Neural crest cell (in vitro differentiated cells): Measurements from ENCODE around the gene NPEPPS. TPM values are rescaled to one million over a fixed set of nuclear protein-coding genes. Genes with fewer than 3 reads are reported as not detected.

ENCODE experiments used
- DNase-seq: peaks from one replicate; pipeline ENCODE4 v3.0.0; 2021; ENCODE audit warnings: low read depth, mixed read lengths, low spot score
- H3K27ac Mint-ChIP-seq: one replicate; pipeline ENCODE4 v1.8.0; 2021; ENCODE audit warnings: mild to moderate bottlenecking, mixed read lengths; ENCODE audit not compliant: unreplicated experiment
- H3K27me3 Mint-ChIP-seq: 2 replicates; pipeline ENCODE4 v1.8.0; 2021; ENCODE audit warnings: low read depth, mild to moderate bottlenecking, mixed read lengths
- H3K36me3 Mint-ChIP-seq: 2 replicates; pipeline ENCODE4 v1.8.0; 2021; ENCODE audit warnings: low read depth, mild to moderate bottlenecking, mixed read lengths
- H3K4me1 Mint-ChIP-seq: 2 replicates; pipeline ENCODE4 v1.8.0; 2021; ENCODE audit warnings: mixed read lengths
- H3K4me3 Mint-ChIP-seq: one replicate; pipeline ENCODE4 v1.8.0; 2021; ENCODE audit warnings: mild to moderate bottlenecking, mixed read lengths
- H3K9me3 Mint-ChIP-seq: 2 replicates; pipeline ENCODE4 v1.8.0; 2021; ENCODE audit warnings: mixed read lengths
- total RNA-seq: library from RNA; stranded (reverse); gene quantifications from 2 replicates; pipeline ENCODE4 v1.2.1, GENCODE V29; 2021
- TF ChIP-seq, protein P1 (sequence below): fragments of 200-600 bp; sonication (generic); conservative IDR thresholded peaks from 2 replicates; pipeline ENCODE4 v1.5.0; 2021; ENCODE audit warnings: antibody characterized with exemption, mild to moderate bottlenecking

Gene NPEPPS
- total RNA-seq, 1 donor from 2014 or later, result 136 TPM

DNA sequence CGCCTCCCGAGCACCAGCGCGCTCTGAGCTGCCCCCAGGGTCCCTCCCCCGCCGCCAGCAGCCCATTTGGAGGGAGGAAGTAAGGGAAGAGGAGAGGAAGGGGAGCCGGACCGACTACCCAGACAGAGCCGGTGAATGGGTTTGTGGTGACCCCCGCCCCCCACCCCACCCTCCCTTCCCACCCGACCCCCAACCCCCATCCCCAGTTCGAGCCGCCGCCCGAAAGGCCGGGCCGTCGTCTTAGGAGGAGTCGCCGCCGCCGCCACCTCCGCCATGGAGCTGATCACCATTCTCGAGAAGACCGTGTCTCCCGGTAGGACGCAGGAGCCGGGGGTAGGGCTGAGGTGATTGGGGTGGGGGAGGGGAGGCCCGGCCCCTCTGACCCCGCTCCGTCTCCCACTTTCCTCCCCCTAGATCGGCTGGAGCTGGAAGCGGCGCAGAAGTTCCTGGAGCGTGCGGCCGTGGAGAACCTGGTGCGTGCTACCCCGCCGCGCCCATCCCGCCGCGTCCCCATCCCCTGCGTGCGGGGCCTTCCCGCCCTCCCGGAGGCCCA, 119.1 kb downstream of the NPEPPS start:
- H3K36me3 Mint-ChIP-seq, result peaks cover 11% of the 10 kb centered on the region
- peaks cover 4% of the 10 kb centered on the region for H3K27me3 Mint-ChIP-seq
- H3K4me1 Mint-ChIP-seq, result peaks cover 55% of the 10 kb centered on the region
- peak overlapping the region; percentile 98 for H3K4me3 Mint-ChIP-seq
- TF ChIP-seq, protein P1, sequence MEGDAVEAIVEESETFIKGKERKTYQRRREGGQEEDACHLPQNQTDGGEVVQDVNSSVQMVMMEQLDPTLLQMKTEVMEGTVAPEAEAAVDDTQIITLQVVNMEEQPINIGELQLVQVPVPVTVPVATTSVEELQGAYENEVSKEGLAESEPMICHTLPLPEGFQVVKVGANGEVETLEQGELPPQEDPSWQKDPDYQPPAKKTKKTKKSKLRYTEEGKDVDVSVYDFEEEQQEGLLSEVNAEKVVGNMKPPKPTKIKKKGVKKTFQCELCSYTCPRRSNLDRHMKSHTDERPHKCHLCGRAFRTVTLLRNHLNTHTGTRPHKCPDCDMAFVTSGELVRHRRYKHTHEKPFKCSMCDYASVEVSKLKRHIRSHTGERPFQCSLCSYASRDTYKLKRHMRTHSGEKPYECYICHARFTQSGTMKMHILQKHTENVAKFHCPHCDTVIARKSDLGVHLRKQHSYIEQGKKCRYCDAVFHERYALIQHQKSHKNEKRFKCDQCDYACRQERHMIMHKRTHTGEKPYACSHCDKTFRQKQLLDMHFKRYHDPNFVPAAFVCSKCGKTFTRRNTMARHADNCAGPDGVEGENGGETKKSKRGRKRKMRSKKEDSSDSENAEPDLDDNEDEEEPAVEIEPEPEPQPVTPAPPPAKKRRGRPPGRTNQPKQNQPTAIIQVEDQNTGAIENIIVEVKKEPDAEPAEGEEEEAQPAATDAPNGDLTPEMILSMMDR, result no peak
- no peak for DNase-seq
- no peaks in the 10 kb centered on the region for H3K9me3 Mint-ChIP-seq
- peak overlapping the region; percentile 95 for H3K27ac Mint-ChIP-seq

DNA sequence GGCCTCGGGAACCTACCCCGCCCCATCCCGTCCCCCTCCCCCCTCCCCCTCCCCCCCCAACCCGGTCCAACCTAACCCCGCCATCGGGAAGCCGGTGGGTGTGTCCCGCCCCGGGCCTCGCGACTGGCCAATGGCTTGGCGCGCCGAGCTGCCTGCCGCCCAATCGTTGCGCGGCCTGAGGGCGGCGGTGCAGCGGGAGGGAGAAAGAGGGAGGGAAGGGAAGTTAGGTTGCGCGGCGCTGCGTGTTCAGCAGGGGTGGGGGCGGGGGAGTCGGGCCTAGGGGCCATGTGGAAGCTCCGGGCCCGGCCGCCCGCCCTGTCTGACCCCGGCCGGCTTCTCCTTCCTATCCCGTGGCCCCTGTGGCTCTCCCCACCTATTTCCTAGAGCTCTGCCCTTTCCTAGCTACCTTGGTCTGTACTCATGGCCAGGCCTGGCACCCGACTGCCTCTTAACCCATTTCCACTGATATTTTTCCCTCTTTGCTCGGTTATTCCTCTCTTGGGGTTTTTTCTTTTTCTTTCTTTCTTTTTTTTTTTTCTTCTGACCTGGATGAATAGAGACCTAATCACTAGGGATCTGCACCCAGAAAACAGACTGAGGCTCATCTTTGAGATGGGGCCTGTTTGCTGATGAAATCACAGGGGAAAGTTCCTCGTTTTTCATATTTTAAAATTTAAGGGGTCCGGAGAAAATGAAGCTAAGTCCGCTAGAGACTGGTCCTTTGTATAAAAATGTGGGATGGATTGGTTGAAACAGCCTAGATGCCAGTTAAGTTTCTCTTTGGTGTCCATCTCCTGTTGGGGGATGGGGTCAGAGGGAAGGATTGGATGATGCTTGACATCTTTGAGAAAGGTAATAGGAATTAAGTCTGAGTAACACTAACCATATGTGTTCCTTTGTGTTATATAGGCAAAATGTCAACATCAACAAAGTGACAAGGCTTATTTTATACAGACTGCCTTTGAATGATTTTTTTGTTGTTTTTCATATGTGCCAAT, 119.9 kb downstream of the NPEPPS start:
- Mint-ChIP-seq H3K9me3 (no peaks in the 10 kb centered on the region), H3K4me1 (peaks cover 62% of the 10 kb centered on the region), H3K27ac (peak overlapping the region; percentile 87), H3K27me3 (peaks cover 4% of the 10 kb centered on the region), H3K4me3 (peak overlapping the region; percentile 98), H3K36me3 (peaks cover 17% of the 10 kb centered on the region)
- TF ChIP-seq, protein P1, result no peak
- peak; percentile 88 for DNase-seq

DNA sequence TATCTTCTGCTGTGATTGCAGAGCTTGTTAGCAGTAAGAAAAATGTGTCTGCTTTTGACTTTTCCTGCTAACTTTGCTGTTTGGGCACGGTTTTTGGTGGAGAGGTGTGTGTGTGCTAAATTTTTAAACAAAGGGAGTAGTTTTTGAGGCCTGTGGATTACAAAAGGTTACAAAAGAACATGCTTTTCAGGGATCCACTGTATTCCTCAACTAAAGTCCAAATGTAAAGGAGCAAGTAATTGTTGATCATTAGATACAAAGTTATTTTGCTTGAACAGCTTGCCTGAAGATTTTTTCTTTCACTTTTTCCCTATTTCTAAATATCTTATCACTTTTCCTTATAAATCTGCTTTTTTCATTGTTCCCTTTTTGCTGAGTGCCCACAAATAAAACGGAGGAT, 120.8 kb downstream of the NPEPPS start:
- Mint-ChIP-seq H3K4me1 (peaks cover 63% of the 10 kb centered on the region), H3K36me3 (peaks cover 20% of the 10 kb centered on the region)
- no peak for DNase-seq

DNA sequence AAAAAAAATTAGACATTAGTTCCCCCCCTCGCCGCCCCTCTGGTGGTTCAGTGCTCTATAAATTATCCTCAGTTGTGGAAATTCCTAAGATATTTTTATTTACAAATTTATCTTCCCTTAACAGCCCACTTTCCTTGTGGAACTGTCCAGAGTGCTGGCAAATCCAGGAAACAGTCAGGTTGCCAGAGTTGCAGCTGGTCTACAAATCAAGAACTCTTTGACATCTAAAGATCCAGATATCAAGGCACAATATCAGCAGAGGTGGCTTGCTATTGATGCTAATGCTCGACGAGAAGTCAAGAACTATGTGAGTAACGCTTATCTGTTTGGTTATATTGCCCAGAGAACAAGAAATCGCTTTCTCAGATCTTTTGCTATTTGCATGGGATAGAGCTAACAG, 121.7 kb downstream of the NPEPPS start:
- Mint-ChIP-seq H3K4me3 (peak overlapping the region; percentile 77), H3K27ac (no peak overlapping the region), H3K36me3 (peaks cover 23% of the 10 kb centered on the region), H3K9me3 (no peaks in the 10 kb centered on the region), H3K4me1 (peaks cover 63% of the 10 kb centered on the region), H3K27me3 (peaks cover 4% of the 10 kb centered on the region)
- no peak for DNase-seq
- TF ChIP-seq, protein P1, result no peak

More for the DNA sequence above, 120.8 kb downstream of the NPEPPS start:
- H3K9me3 Mint-ChIP-seq, result no peaks in the 10 kb centered on the region
- peak overlapping the region; percentile 94 for H3K4me3 Mint-ChIP-seq
- H3K27ac Mint-ChIP-seq, result no peak overlapping the region
- TF ChIP-seq, protein P1, result no peak
- H3K27me3 Mint-ChIP-seq, result peaks cover 4% of the 10 kb centered on the region

DNA sequence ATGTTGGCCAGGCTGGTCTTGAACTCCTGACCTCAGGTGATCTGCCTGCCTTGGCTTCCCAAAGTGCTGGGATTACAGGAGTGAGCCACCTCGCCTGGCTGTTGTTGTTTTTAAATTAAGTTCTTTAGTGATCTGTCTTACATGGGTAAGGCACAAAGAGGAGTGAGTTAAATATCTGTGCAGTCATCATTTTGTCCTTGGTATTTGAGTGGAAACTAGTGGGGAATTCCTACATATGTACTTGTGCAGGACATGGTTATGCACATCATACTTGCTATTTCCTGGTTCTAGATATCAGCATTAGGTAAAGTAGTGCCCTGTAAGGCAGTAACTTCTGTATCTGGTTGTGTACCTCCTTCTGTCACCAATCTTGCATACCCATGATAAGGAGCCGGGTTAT, 122.5 kb downstream of the NPEPPS start:
- DNase-seq, result no peak
- Mint-ChIP-seq H3K27ac (peak overlapping the region; percentile 28), H3K9me3 (no peaks in the 10 kb centered on the region), H3K4me1 (peaks cover 60% of the 10 kb centered on the region), H3K4me3 (peak overlapping the region; percentile 79), H3K27me3 (peaks cover 4% of the 10 kb centered on the region), H3K36me3 (peaks cover 27% of the 10 kb centered on the region)
- TF ChIP-seq, protein P1, result no peak
